ENCODE measurements around the gene OVCA2.
A peak's percentile ranks its signal among the peaks of the same experiment; 100 is the strongest.
"Not testable (repeated sequence)": the region's sequence is repeated elsewhere in the genome, so short reads cannot be mapped to it uniquely, and the experiment has no call there.

Gene OVCA2

DNA sequence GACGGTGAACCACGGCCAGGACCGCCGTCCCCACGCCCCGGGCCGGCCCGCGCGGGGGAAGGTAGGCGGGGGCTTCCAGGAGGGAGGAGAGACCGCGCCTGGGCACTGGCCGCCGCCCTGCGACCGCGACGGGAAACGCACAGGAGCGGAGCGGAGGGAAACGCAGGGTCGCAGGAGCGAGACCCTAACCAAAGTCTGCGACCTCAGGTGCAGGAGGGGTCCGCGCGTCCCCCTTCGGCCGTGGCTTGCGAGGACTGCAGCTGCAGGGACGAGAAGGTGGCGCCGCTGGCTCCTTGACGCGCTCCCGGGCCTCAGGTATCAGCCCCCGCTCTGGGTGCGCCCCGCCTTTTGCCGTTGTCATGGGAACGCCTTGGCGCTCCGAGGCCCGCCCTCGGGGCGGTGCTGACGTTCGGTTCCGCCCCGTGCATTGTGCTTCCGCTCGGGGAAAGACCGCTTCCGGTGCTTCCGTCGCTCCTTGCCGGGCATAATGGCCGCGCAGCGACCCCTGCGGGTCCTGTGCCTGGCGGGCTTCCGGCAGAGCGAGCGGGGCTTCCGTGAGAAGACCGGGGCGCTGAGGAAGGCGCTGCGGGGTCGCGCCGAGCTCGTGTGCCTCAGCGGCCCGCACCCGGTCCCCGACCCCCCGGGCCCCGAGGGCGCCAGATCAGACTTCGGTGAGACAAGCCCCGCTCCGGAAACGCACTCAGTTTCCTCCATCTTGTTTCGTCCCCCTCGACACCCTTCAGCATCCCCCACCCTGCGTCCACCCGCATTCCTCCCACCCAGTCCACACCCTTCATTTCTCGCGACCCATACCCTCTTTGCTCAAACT is at the start of gene OVCA2:
TSS of gene OVCA2 (plus strand) at position 462 of the 829 bp plus-strand sequence. CDS start at position 488, 26 bp downstream.
- DNase-seq, result peak; percentile 96

DNA sequence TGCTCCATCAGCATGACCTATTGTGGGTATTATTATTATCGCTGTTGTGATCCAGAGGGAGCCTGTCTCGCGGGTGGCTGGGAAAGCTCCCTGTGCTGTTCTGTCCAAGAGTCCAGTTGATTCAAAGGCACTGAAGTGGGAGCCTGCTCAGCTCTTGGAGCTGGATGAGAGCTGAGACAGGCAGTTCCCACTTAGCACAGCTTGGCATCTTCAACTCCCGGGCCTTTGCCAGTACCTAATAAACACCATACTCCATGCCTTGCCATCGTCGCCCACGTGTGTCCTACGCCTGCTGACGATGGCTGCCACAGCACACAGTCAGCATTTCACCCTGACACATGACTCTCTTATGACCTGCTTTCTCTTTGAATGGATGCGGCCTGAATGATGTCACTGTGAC is 49.3 kb upstream of the OVCA2 start:
- no peak for DNase-seq

DNA sequence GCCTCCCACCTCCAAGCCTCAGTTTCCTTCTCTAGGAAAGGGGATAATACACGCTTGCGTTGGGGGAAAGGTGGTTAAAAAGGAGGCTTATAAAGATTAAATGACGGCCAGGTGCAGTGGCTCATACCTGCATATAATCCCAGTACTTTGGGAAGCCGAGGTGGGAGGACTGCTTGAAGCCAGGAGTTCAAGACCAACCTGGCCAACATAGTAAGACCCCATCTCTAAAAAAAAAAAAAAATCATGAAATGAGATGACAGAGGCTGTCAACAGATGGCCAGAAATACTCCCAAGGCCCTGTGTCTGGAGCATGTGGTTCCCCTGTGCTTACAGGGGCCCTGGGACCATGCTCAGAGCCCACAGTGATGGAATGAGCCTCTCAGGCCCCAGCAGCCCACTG is 47.1 kb upstream of the OVCA2 start:
- DNase-seq, result no peak

DNA sequence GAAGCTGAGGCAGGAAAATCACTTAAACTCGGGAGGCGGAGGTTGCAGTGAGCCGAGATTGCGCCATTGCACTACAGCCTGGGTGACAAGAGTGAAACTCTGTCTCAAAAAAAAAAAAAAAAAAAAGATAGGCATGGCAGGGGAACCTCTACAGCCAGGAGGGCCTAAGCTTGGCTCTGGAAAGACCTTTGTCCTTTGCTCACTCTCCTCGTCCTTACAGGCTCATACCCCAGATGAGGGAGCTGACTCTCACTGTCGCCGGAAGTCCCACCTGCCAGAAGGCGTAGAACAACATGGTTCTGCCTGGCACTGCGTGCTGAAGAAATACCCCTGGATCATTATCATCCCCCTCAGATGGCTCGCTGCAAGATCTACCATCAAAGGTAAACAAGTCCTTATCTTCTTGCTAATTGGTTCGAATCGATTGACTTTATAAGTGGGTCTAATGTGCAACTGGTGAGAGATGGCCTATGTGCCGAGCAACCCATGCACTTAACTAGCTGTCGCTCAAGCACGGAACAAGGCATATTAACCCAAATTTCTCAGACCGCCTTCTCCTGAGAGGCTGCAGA is 46.4 kb upstream of the OVCA2 start:
- DNase-seq, result no peak

DNA sequence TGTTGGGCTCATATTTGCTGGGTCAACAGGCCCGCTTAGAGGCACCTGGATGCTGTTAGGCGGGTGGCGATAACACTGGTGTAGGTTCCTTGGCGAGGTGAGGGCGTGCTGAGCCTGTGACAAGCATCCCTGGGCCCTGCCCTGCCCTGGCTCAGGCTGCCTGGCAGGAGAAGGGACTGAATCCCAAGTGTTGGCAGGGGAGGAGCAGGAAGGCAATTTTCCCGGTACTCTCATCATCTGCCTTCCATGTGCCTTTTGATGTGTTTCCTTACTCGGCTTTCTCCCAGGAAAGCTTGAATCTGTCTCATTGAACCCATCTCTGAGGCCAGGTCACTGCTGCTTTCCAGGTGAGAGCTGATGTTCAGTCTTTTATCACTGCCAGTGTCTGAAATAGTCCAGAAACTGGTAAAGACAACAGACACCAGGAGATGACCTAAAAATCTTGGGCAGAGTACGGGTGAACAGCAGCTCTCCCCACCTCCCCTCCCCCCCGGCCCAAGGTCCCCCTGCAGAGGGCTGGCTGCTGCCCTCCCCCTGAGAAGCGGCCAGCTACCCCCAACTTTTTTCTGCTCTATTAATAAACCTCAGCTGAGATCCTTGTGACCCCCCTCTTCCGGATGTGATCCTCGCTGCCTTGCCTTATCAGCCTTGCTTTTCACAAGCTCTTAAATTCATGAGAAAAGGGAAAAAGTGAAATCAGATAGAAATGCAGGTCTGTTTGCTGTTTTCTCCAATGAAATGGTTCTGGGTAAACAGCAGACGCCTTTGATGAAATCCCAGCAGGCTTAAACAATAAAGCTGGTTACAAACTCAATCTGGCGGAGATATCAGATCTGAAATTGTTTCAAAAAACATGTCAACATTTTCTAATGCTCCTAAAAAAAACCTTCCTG is 45.7 kb upstream of the OVCA2 start:
- no peak for DNase-seq

DNA sequence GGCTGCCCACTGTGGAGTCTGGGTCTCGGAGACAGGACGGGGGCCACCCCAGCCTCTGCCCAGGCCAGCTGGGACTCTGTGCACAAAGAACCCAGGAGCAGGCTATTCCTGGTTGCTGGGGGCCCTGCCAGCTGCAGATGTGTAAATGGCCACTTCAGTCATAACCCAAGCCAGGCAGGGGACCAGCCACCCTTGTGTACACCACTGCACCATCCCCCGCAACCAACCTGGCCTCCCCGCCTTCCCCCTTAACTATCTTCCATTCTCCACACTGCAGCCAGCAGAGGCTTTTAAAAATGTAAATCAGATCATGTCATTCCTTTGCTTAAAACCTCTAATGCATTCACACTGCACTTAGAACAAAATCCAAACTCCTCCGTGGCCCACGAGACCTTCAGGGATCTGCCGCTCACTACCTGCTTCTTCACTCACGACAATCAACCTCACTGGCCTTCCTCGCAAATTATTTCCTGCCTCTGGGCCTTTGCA is 45.0 kb upstream of the OVCA2 start:
- DNase-seq, result no peak

DNA sequence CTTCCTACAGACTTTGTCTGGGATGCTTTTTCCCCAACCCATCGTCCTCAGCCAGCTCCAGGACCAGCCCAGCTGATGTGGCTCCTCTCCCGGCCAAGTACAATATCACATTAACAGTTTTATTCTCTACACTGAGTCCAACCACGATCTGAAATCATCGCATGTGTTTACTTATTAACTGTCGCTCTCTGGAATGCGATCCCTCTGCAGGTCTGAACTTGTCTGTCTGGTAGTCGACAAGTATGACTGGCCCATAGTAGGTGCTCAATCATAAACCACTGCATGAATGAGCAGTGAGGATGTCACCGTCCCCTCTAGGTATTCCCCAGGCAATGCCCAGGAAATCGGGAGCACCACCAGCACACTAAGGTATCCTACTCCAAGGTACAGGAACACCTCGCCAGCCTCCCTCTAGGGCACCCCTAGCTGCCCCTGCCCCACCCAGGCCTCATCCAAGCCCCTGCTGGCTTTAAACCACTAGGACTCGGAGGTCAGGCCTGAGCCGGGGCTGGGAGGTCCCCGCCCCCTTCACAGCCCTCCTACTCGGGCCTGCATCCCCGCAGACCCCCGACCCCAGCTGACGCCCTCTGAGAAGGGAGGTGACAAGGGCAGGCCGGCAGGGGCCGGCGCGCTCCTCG is 44.4 kb upstream of the OVCA2 start:
- no peak for DNase-seq

DNA sequence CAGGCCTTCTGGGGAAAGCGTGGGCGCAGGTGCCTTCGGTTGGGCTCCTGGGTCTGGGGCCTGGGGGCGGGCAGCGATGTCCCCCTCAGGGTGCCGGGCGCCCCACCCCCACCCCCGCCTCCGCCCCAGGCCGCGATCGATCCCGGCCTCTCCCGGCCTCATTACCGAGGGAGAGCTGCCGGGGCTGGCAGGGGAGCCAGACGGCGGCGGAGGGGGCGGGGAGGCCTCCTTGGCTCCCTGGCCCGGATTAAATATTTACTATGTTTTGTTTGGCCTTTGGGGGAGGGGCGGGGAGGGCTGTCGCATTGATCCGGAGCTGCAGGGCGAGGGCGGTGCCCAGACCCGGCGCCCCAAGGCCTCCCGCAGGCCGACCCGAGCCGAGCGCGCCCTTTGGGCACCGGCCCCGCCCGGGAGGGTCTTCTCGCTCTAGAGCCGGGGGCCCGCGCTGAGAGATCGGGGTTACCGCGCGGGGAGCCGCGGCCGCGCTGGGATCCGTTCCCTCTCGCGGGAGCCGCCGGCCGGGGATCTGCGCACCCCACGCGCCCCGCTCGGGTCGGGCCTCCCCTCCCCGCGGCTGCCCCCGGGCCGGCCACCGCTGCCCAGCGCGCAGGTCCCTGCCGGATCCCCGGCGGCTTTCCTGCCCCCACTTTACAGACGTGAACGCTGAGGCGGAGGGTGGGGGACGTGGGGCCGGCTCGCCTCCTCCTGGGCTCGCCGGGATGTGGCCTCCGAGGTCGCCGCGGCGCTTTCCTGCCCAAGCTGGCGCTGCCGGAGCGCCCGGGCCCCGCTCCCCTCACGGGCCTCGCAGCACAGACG is 43.7 kb upstream of the OVCA2 start:
- no peak for DNase-seq

DNA sequence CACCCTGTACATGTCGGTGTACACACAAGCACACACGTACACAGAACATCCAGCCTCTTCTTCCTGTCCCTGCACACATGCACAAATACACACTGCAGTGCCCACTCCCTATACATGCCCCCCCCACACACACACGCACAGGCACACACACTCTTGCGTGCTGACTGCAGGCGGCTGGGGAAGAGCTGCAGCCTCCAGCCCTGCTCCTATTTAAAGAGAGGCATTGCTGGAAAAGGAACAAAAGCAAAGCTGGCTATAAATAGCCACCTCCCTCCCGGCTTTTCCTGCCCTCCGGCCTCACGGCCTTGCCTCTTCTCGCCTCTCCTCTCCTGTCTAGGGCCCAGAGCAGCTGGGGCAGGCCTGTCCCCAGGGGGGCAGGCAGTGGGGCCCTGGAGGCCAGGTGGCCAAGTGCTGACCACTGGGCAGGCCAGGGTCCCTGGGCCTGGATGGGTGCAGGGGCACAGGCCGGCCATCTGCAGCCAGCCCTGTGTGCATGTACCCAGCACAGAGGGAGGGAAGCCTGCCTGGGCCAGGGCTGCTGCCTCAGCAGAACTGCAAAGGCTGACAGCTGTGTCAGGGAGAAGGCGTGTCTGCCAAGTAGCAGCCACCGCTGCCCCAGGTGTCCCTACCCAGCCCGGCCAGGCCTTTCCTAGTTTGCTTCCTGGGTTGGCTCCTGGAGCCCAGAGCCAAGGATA is 42.1 kb upstream of the OVCA2 start:
- no peak for DNase-seq

DNA sequence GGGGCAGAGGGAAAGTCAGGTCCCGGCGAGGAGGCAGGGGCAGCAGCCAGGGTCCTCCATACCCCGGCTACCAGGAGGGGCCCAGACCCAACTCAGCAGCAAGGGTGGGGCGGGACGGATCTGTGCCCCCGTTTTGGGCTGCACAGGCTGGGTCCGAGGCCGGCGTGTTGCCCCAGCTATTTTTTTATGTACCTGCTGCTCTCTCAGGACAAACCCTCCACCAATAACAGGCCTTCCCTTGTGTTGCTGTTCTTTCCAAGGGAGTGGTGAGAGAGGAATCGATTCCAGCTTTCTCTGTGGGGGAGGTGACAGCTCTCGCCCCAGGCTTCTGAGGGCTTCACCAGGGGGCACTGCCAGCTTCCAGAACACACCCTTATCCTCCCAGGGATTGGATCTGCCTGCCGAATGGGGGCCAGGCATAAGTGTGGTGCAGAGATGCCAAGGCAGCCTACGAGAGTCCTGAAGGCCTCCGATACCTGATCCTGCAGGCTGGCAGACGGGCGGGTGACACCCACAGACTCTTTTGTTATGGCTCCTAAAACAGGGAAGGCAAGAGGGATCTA is 39.0 kb upstream of the OVCA2 start:
- no peak for DNase-seq

DNA sequence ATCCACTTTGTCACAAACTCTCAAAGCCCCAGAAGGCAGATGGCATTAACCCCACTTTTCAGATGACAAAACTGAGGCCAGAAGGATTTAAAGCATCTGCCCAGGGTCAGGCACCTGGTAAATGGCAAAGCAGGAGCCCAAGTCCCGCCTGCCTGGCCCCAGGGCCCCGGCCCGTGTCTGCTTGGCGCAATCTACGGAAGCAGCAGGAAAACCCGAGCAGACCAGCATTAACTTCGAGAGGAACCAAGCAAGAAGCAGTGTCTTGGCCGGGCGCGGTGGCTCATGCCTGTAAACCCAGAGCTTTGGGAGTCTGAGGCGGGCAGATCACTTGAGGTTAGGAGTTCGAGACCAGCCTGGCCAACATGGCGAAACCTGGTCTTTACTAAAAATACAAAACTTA is 38.3 kb upstream of the OVCA2 start:
- DNase-seq, result no peak

DNA sequence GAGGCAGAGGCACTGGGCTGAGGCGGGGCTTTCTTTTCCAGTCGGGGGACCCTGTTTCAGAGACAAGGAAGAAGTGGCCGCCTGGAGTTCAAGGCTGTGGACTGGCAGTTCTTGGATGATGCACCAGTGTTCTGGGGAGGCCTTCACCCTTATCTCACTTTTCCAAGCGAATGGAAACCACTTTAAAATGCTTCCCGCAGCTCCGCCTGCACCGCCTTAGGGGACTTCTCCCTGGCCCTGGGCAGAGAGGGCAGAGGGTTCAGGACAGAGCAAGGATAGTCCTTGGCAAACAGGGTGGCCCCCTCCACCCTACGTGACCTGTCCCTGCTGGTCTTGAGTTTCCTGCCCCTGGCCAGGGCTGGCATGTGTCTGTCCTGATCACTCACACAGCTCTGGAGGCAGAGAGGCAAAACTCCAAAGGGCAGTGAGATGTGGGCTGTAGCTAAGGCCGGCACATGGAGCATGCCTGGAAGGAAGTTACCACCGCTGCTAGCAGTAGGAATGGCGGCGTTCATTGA is 37.3 kb upstream of the OVCA2 start:
- no peak for DNase-seq

DNA sequence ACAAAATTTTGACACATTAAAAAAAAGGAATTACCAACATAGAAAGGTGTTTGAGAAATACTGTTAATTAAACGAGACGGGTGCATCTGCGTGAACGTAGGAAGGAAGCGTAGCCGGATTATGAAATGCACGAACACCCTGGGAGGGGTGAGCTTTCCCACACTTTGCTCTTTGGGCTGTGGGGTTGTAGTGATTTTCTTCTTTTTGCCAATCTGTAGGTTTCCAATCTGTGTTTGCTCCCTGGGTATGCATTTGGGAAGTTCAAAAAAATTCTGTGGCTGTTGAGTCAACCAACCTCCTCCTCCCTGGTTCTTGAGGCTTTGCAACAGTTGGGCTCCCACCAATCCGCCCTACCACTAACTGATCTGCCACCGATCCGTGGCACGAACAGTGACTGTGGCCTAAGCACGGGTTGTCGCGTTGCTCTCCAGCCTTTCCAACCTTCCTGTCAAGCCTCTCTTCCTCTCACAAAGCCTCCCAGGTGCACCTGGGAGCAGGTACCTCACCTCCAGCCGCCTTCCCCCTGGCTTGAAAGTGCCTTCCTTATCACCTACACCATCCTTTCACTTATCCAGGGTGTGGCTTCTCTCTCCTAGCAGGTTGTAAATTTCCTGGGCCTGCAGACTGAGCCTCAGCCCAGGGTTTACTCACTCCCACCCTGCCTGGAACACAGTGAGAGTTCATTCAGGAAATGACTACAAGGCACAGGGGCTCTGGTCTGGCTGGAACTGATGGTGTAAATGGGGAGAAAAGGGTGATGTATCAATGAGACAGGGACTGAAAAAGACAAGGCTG is 33.3 kb upstream of the OVCA2 start:
- no peak for DNase-seq

DNA sequence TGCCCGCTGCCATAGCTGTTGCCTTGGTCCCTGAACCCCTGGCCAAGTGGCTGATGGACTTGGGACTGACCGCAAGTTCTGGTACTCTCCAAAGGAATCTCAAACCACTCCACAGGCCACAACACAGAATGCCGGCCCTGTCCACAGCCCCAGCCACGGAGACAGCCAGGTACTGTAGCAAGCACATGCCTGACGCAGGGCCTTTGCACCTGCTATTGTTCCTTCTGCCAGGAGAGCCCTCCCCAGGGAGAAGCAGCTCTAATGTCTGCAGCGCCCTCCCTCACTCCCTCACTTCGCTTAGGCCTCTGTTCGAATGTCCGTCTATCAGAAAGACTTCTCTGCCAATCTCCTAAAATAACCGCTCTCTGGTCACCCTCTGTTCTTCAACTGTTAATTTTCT is 32.1 kb upstream of the OVCA2 start:
- no peak for DNase-seq

DNA sequence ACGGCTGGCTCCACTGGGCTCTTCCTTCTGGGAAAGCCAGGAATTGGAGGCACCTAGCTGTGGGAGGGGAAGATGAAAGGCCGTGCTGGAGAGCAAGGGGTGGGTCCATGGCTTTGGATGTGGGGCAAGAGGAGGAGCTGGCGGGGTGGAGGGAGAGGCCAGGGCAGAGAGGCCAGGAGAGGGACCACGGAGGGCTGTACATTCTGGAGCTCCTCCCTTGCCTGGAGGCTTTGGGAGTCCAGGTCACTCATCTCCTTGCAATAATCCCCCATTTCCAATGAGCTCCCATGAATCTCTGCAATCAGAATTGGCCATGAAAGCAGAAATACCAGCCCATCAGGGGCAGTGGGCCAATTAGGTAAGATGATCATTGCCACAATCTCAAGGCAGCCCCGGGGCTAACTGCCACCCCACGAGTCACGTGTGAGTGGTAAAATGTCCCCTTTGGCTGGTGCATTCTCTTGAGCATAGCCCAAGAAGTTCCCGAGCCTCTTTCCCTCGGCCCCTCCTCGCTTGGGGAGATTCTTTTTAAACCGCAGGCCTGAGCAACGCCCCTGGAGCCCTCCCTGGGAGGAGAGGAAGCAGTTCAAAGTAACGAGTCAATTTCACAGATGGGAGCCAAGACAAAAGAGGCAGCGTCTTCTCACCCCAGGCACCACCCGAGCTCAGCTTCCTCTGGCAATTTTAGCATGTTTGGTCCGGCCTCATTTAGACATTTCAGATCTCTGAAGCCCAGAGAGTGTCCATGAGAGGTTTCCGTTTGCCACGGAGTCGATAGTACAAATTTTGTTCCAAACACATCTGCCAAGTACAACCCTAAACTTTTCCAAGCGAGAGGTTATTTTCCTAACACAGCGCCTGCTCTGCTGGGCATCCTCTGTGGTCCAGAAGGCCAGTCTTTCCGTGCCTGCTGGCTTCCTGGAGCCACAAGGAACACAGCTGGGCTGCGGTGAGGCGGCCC is 30.1 kb upstream of the OVCA2 start:
- no peak for DNase-seq

DNA sequence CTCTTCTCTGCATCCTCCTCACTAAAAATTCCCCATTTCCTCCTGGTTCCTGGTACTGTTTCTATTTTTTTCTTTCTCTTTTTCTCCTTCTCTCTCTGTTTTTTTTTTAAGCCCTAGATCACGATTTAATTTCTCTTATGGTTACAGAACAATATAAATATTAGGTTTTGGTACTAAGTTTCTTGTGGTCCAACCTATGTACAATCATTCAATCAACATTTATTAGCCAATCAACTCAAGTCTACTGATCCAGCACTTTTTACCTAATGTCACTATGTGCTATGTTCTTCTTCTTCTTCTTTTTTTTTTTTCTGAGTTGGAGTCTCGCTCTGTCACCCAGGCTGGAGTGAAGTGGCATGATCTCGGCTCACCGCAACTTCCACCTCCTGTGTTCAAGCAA is 29.3 kb upstream of the OVCA2 start:
- DNase-seq, result no peak

DNA sequence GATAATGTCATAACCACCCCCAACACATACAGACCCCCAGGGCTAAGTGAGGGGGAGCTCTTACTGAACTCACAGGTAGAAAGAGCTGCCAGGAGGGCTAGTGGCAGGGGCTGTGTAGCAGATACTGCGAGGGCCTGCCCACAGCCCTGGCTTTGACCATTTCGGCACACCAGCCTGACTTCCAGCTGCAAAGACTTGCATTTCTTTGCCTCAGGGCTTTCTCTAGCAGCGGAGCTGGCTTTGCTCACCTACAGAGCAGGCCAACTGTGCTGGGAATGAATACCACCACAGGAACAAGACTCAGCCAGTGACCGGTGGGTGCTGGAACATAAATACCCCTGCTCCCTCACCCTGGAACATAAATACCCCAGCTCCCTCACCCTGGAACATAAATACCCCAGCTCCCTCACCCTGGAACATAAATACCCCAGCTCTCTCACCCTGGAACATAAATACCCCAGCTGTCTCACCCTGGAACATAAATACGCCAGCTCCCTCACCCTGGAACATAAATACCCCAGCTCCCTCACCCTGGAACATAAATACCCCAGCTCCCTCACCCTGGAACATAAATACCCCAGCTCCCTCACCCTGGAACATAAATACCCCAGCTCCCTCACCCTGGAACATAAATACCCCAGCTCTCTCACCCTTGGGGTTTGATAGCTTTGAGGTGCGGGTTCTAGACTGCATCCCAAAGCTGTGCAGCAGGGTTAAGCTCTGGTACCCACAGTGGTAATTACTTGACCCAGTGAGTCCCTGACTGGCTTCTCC is 28.4 kb upstream of the OVCA2 start:
- DNase-seq, result not testable (repeated sequence)

DNA sequence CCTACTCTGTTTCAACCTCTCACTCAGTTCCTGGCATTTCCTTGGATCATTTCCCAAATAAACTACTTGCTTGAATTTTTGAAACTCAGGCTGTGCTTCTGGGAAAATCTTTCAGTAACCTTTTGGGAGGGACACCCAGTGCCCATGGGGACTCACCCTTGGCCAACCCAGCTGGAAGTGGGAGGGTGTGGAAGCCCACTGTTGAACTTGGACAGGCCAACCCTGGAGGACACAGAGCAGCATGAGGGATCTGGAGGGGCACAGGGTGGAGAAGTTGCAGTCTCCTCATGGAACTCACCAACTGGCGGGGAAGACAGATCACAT is 27.9 kb upstream of the OVCA2 start:
- DNase-seq, result no peak
